Activated CD4-positive, alpha-beta memory T cell treated with anti-CD3 and anti-CD28 coated beads, Interleukin-2, amount 10 ng/mL, durations not matched to agents 7 days and 5 days (primary cell): ENCODE measurements around the gene EGFL8. TPM values are rescaled to one million over a fixed set of nuclear protein-coding genes. Genes with fewer than 3 reads are reported as not detected.

Experiments
- CTCF ChIA-PET: fragments of 350-600 bp; sonication (Branson Sonifier 250); formaldehyde crosslinking; loops from one replicate; lab custom pipeline; 2021; ENCODE audit warnings: antibody characterized with exemption, inconsistent platforms; lab: Charles Lee
- POLR2A ChIA-PET: fragments of 350-600 bp; sonication (Branson Sonifier 250); formaldehyde crosslinking; loops from one replicate; lab custom pipeline; 2021; ENCODE audit warnings: antibody characterized with exemption; lab: Charles Lee
- DNase-seq: peaks from one replicate; pipeline ENCODE4 v3.0.0-alpha.2; 2020
- H3K27ac Mint-ChIP-seq: one replicate; pipeline ENCODE4 v1.8.0; 2021; ENCODE audit warnings: mild to moderate bottlenecking, mixed read lengths
- H3K27me3 Mint-ChIP-seq: one replicate; pipeline ENCODE4 v1.8.0; 2021; ENCODE audit warnings: mixed read lengths
- H3K36me3 Mint-ChIP-seq: one replicate; pipeline ENCODE4 v1.8.0; 2021; ENCODE audit warnings: low read depth, mixed read lengths
- H3K4me1 Mint-ChIP-seq: one replicate; pipeline ENCODE4 v1.8.0; 2021; ENCODE audit warnings: mixed read lengths
- H3K4me3 Mint-ChIP-seq: one replicate; pipeline ENCODE4 v1.8.0; 2021; ENCODE audit warnings: mild to moderate bottlenecking, mixed read lengths
- H3K9me3 Mint-ChIP-seq: one replicate; pipeline ENCODE4 v1.8.0; 2021; ENCODE audit warnings: mixed read lengths
- total RNA-seq, 2 experiments: library from RNA; stranded (reverse); gene quantifications; one replicate each; pipeline ENCODE4 v1.2.3, GENCODE V29; 2021

Gene EGFL8
- total RNA-seq, 2 experiments from 2014 or later: 5.1 to 5.2 TPM

GRCh38 chr6:32214126-32214525, 49.7 kb downstream of the EGFL8 start:
- CTCF ChIA-PET: no interaction called here
- Mint-ChIP-seq H3K27ac (no peak overlapping the region), H3K4me3 (no peak overlapping the region), H3K4me1 (no peaks in the 10 kb centered on the region), H3K9me3 (no peaks in the 10 kb centered on the region), H3K27me3 (peaks cover 4% of the 10 kb centered on the region), H3K36me3 (no peaks in the 10 kb centered on the region)
- POLR2A ChIA-PET: no interaction called here
- no peak for DNase-seq

GRCh38 chr6:32215617-32216016, 51.2 kb downstream of the EGFL8 start:
- Mint-ChIP-seq H3K9me3 (no peaks in the 10 kb centered on the region), H3K4me3 (no peak overlapping the region), H3K27ac (no peak overlapping the region), H3K4me1 (no peaks in the 10 kb centered on the region), H3K36me3 (no peaks in the 10 kb centered on the region), H3K27me3 (peaks cover 4% of the 10 kb centered on the region)
- ChIA-PET CTCF (no interaction called here), POLR2A (no interaction called here)
- DNase-seq: no peak

GRCh38 chr6:32216285-32216684, 51.9 kb downstream of the EGFL8 start:
- no peaks in the 10 kb centered on the region for H3K4me1 Mint-ChIP-seq
- ChIA-PET CTCF (no interaction called here), POLR2A (no interaction called here)
- no peak overlapping the region for H3K27ac Mint-ChIP-seq
- H3K9me3 Mint-ChIP-seq: no peaks in the 10 kb centered on the region
- H3K4me3 Mint-ChIP-seq: no peak overlapping the region
- no peak for DNase-seq
- H3K27me3 Mint-ChIP-seq: peaks cover 4% of the 10 kb centered on the region
- no peaks in the 10 kb centered on the region for H3K36me3 Mint-ChIP-seq

GRCh38 chr6:32216998-32217397, 52.6 kb downstream of the EGFL8 start:
- Mint-ChIP-seq H3K9me3 (no peaks in the 10 kb centered on the region), H3K27me3 (peaks cover 4% of the 10 kb centered on the region), H3K27ac (no peak overlapping the region), H3K36me3 (no peaks in the 10 kb centered on the region), H3K4me1 (no peaks in the 10 kb centered on the region), H3K4me3 (no peak overlapping the region)
- POLR2A ChIA-PET: no interaction called here
- no peak for DNase-seq
- CTCF ChIA-PET: no interaction called here

Other genes with a start within 250 kb of the EGFL8 start
- 1 to 10 TPM in 1 of 2 experiments, under 1 TPM in 1; 0.45 to 1.0 TPM for gene C2, start 236.9 kb upstream of the EGFL8 start, total RNA-seq
- under 1 TPM; 0.58 to 0.60 TPM for gene CFB, start 218.5 kb upstream of the EGFL8 start, total RNA-seq
- 10 to 100 TPM; 69.6 to 70.6 TPM for gene NELFE, start 205.6 kb upstream of the EGFL8 start, total RNA-seq
- gene SKIC2, start 205.4 kb upstream of the EGFL8 start, total RNA-seq: 10 to 100 TPM; 69.4 to 74.2 TPM
- 10 to 100 TPM; 16.7 to 17.5 TPM for gene DXO, start 192.5 kb upstream of the EGFL8 start, total RNA-seq
- gene C4A, start 182.5 kb upstream of the EGFL8 start, total RNA-seq: 1 to 10 TPM; 3.3 to 5.7 TPM
- 1 to 10 TPM; 3.4 to 5.0 TPM for gene C4B, start 149.8 kb upstream of the EGFL8 start, total RNA-seq
- under 1 TPM in 1 of 2 experiments, not detected in 1; 0.23 TPM for gene CYP21A2, start 126.2 kb upstream of the EGFL8 start, total RNA-seq
- gene TNXB, start 55.3 kb upstream of the EGFL8 start, total RNA-seq: 1 to 10 TPM; 5.7 to 6.4 TPM
- 100 to 1,000 TPM; 142 to 147 TPM for gene ATF6B, start 36.3 kb upstream of the EGFL8 start, total RNA-seq
- gene FKBPL, start 34.3 kb upstream of the EGFL8 start, total RNA-seq: 1 to 10 TPM; 7.6 to 8.6 TPM
- gene PRRT1, start 12.7 kb upstream of the EGFL8 start, total RNA-seq: under 1 TPM; 0.13 to 0.28 TPM
- gene PPT2, start 10.5 kb upstream of the EGFL8 start, total RNA-seq: 1 to 10 TPM; 8.3 to 9.4 TPM
- 10 to 100 TPM; 42.7 to 43.1 TPM for gene AGPAT1, start 11.5 kb downstream of the EGFL8 start, total RNA-seq
- 10 to 100 TPM; 44.0 to 45.4 TPM for gene RNF5, start 13.8 kb downstream of the EGFL8 start, total RNA-seq
- gene AGER, start 19.7 kb downstream of the EGFL8 start, total RNA-seq: 10 to 100 TPM; 27.6 to 29.4 TPM
- gene PBX2, start 25.6 kb downstream of the EGFL8 start, total RNA-seq: 10 to 100 TPM; 69.4 to 73.1 TPM
- gene GPSM3, start 28.0 kb downstream of the EGFL8 start, total RNA-seq: 100 to 1,000 TPM; 287 to 289 TPM
- gene NOTCH4, start 59.5 kb downstream of the EGFL8 start, total RNA-seq: under 1 TPM; 0.15 to 0.60 TPM
- not detected for gene TSBP1, start 207.3 kb downstream of the EGFL8 start, total RNA-seq
- not detected for gene BTNL2, start 242.6 kb downstream of the EGFL8 start, total RNA-seq